IMR-90 (cell line): ENCODE results near the gene ANKRD31. TPM values are rescaled to one million over a fixed set of nuclear protein-coding genes. Genes with fewer than 3 reads are reported as not detected.

Source experiments
- ATAC-seq: fragments of 200-7000 bp; cut with Tn5 transposase; 2 replicates; pipeline ENCODE4 v1.9.1; 2020; ENCODE audit warnings: low read depth, mild to moderate bottlenecking, moderate library complexity
- BruUV-seq: library from RNA; stranded (reverse); fragments of 400-500 nt; replicated peaks from 2 replicates; lab custom pipeline; 2021; lab: Mats Ljungman, UMichigan
- CTCF ChIA-PET: fragments of 300-600 bp; formaldehyde crosslinking; extraction: SDS; loops from one replicate; lab custom pipeline; 2021; ENCODE audit warnings: antibody characterized with exemption; lab: Yijun Ruan, JAX
- POLR2A ChIA-PET: fragments of 300-600 bp; sonication (Branson Sonifier 250); formaldehyde crosslinking; loops from one replicate; lab custom pipeline; 2022; ENCODE audit warnings: antibody characterized with exemption; ENCODE audit not compliant: unreplicated experiment; lab: Charles Lee
- DNase-seq: peaks from one replicate; pipeline ENCODE4 v3.0.0; 2013
- H2AFZ ChIP-seq: replicated peaks from 2 replicates; pipeline ENCODE3; 2013; ENCODE audit warnings: low read length, mild to moderate bottlenecking; ENCODE audit not compliant: poor library complexity
- H2AK5ac ChIP-seq: 2 replicates; pipeline ENCODE4 v1.6.1; 2013; ENCODE audit warnings: low read depth, low read length, inconsistent platforms
- H2AK9ac ChIP-seq: replicated peaks from 2 replicates; pipeline ENCODE3; 2013; ENCODE audit warnings: mild to moderate bottlenecking, low read depth, low read length, moderate library complexity; ENCODE audit not compliant: poor library complexity
- H2BK120ac ChIP-seq: 2 replicates; pipeline ENCODE4 v1.6.1; 2013; ENCODE audit warnings: low read depth, low read length, inconsistent platforms
- H2BK15ac ChIP-seq: 3 replicates; pipeline ENCODE4 v1.6.1; 2013; ENCODE audit warnings: low read depth, low read length, inconsistent platforms
- H2BK20ac ChIP-seq: 2 replicates; pipeline ENCODE4 v1.6.1; 2013; ENCODE audit warnings: low read depth, mild to moderate bottlenecking, inconsistent platforms, low read length, moderate library complexity
- H2BK5ac ChIP-seq: 2 replicates; pipeline ENCODE4 v1.6.1; 2013; ENCODE audit warnings: mild to moderate bottlenecking, low read depth, low read length, inconsistent platforms; ENCODE audit not compliant: poor library complexity, severe bottlenecking
- H3K14ac ChIP-seq: replicated peaks from 2 replicates; pipeline ENCODE4 v1.6.1; 2013; ENCODE audit warnings: low read depth, low read length, inconsistent platforms
- H3K18ac ChIP-seq: 2 replicates; pipeline ENCODE4 v1.6.1; 2013; ENCODE audit warnings: low read depth, low read length, control low read depth
- H3K23ac ChIP-seq: 2 replicates; pipeline ENCODE4 v1.6.1; 2013; ENCODE audit warnings: low read depth, low read length, inconsistent platforms
- H3K27ac ChIP-seq: 2 replicates; pipeline ENCODE4 v1.5.1; 2013; ENCODE audit warnings: mild to moderate bottlenecking, control low read depth, low read length; ENCODE audit not compliant: insufficient read depth
- H3K27me3 ChIP-seq: 2 replicates; pipeline ENCODE4 v1.6.1; 2013; ENCODE audit warnings: low read length; ENCODE audit not compliant: control insufficient read depth, insufficient read depth
- H3K36me3 ChIP-seq: 2 replicates; pipeline ENCODE4 v1.6.1; 2013; ENCODE audit warnings: low read length, mixed read lengths; ENCODE audit not compliant: control insufficient read depth, insufficient read depth
- H3K4ac ChIP-seq: 2 replicates; pipeline ENCODE4 v1.6.1; 2013; ENCODE audit warnings: low read depth, low read length, inconsistent platforms
- H3K4me1 ChIP-seq: 2 replicates; pipeline ENCODE4 v1.6.1; 2013; ENCODE audit warnings: low read length, mixed read lengths; ENCODE audit not compliant: control insufficient read depth, insufficient read depth
- H3K4me2 ChIP-seq: 2 replicates; pipeline ENCODE4 v1.6.1; 2013; ENCODE audit warnings: low read depth, mild to moderate bottlenecking, control low read depth, low read length, moderate library complexity
- H3K4me3 ChIP-seq: 2 replicates; pipeline ENCODE4 v1.5.1; 2013; ENCODE audit warnings: low read depth, mild to moderate bottlenecking, control low read depth, low read length, moderate library complexity; ENCODE audit not compliant: insufficient read depth
- H3K56ac ChIP-seq: 2 replicates; pipeline ENCODE4 v1.6.1; 2013; ENCODE audit warnings: low read length, inconsistent platforms; ENCODE audit not compliant: insufficient read depth; ENCODE audit errors: extremely low read depth
- H3K79me1 ChIP-seq, 2 experiments: 2 replicates each; pipeline ENCODE4 v1.6.1; 2013; ENCODE audit warnings: low read length in 2 of 2, inconsistent platforms in 1 of 2, low read depth in 1 of 2
- H3K9ac ChIP-seq: 2 replicates; pipeline ENCODE4 v1.6.1; 2013; ENCODE audit warnings: low read depth, low read length, control low read depth
- H3K9me1 ChIP-seq: 2 replicates; pipeline ENCODE4 v1.6.1; 2013; ENCODE audit warnings: low read length, inconsistent platforms; ENCODE audit not compliant: insufficient read depth
- H3K9me3 ChIP-seq: 2 replicates; pipeline ENCODE4 v1.6.1; 2013; ENCODE audit warnings: low read length; ENCODE audit not compliant: control insufficient read depth, insufficient read depth
- H4K20me1 ChIP-seq: 2 replicates; pipeline ENCODE4 v1.6.1; 2013; ENCODE audit warnings: low read length, inconsistent platforms; ENCODE audit not compliant: insufficient read depth
- H4K5ac ChIP-seq: 2 replicates; pipeline ENCODE4 v1.6.1; 2013; ENCODE audit warnings: mild to moderate bottlenecking, low read depth, low read length, control low read depth
- H4K8ac ChIP-seq, 2 experiments: 2 replicates each; pipeline ENCODE4 v1.6.1; 2013; ENCODE audit warnings: low read depth in 2 of 2, low read length in 2 of 2, control low read depth in 1 of 2, inconsistent platforms in 1 of 2
- H4K91ac ChIP-seq: 2 replicates; pipeline ENCODE4 v1.6.1; 2013; ENCODE audit warnings: low read depth, low read length, inconsistent platforms; ENCODE audit not compliant: insufficient read depth
- RFX5 ChIP-seq: IDR thresholded peaks from 2 replicates; pipeline ENCODE4 v1.8.0; 2012; ENCODE audit warnings: low read depth, mild to moderate bottlenecking, low read length, moderate library complexity
- WGBS, 2 experiments: methylation state at CpG; one replicate each; pipeline versions ENCODE4 v1.1.5 to v1.1.7; 2013; ENCODE audit warnings: missing lambda C conversion rate in 2 of 2; ENCODE audit not compliant: insufficient read length in 1 of 2; ENCODE audit errors: extremely low coverage in 2 of 2; 5-methylcytosine and 5-hydroxymethylcytosine counted together
- dilution Hi-C: fragments of 300-500 bp; cut with HindIII; formaldehyde crosslinking; loops from one replicate; pipeline ENCODE4 v1.14.3; 2018; ENCODE audit warnings: low sequenced_read_pairs; ENCODE audit not compliant: unreplicated experiment
- in situ Hi-C: fragments of 300-500 bp; cut with MboI; formaldehyde crosslinking; loops from 3 replicates; pipeline ENCODE4 v1.14.3; 2019; ENCODE audit warnings: low sequenced_read_pairs, inconsistent platforms, mixed read lengths
- intact Hi-C: fragments of 100-400 bp; cut with micrococcal nuclease; formaldehyde crosslinking; loops from 2 replicates; pipeline ENCODE4 v1.10.0; 2022
- polyA plus RNA-seq, 3 experiments: library from polyadenylated mRNA; depleted of rRNA; stranded (reverse); fragments of >200 nt; gene quantifications; 2 replicates each; pipeline ENCODE4 v1.2.3, GENCODE V29; 2012; ENCODE audit warnings: low replicate concordance in 1 of 3
- total RNA-seq: library from RNA; depleted of rRNA; stranded (reverse); fragments of >200 nt; gene quantifications from 2 replicates; pipeline ENCODE4 v1.2.3, GENCODE V29; 2012

ANKRD31 gene
- total and polyA plus RNA-seq, 2 of the 4 experiments (the other 2 are of a cell fraction), result under 0.01 to 0.02 TPM

GRCh38 chr5:75048457-75048953, 188.2 kb downstream of the ANKRD31 start:
- H3K27me3 ChIP-seq, result no peaks in the 10 kb centered on the region
- peaks cover 16% of the 10 kb centered on the region for H3K4me1 ChIP-seq
- no peak overlapping the region for H2AK9ac ChIP-seq
- no peak overlapping the region; the same call in 1 of the 2 replicates for H3K4me3 ChIP-seq
- ATAC-seq (0 out of 2 replicates have a peak, but pooled peaks have one; percentile 5), DNase-seq (peak; percentile 37)
- ChIA-PET POLR2A (no interaction called here), CTCF (interaction anchor here (1.0 to 1.3 kb wide), 3 partner anchors 24 to 288 kb away, joined by 3 to 4 read pairs (median 4); partner anchors contain the start of genes ANKRD31 and HMGCR)
- H3K18ac ChIP-seq, result peak overlapping the region; percentile 38
- BruUV-seq, result no TSS peak
- intact Hi-C loops, result loop anchor here (2.0 to 5.0 kb wide), 2 partner anchors 94 to 1209 kb away; no protein-coding TSS in a partner anchor
- no peaks in the 10 kb centered on the region for H3K9me3 ChIP-seq
- 0 out of 2 replicates have a peak overlapping the region, but pooled peaks have one; percentile 5 for H3K14ac ChIP-seq
- H2BK15ac ChIP-seq, result no peak overlapping the region
- no peak overlapping the region for H4K8ac ChIP-seq
- TF ChIP-seq RFX5, result no peak
- peak overlapping the region; percentile 63 for H3K4me2 ChIP-seq
- no peak overlapping the region for H2AK5ac ChIP-seq
- in situ Hi-C loops, result no loop called here
- H3K79me1 ChIP-seq, result peaks cover 3 to 46% of the 10 kb centered on the region in 2 experiments; a peak in 3 of 4 replicates
- H3K27ac ChIP-seq, result no peak overlapping the region
- H2BK20ac ChIP-seq, result no peak overlapping the region
- no peak overlapping the region for H3K56ac ChIP-seq
- H2BK5ac ChIP-seq, result peak overlapping the region; percentile 10
- H2AFZ ChIP-seq, result peak overlapping the region; percentile 2
- dilution Hi-C loops, result no loop called here
- H4K91ac ChIP-seq, result 0 out of 2 replicates have a peak overlapping the region, but pooled peaks have one; percentile 3
- no peak overlapping the region for H2BK120ac ChIP-seq
- H3K36me3 ChIP-seq, result peaks cover 8% of the 10 kb centered on the region; the same call in 1 of the 2 replicates
- H3K9ac ChIP-seq, result no peak overlapping the region; the same call in 1 of the 2 replicates
- peaks cover 26% of the 10 kb centered on the region for H3K9me1 ChIP-seq
- H4K5ac ChIP-seq, result peak overlapping the region; percentile 61
- 37% methylated on average over 2 of the region's 7 CpGs; no CpG with 5 or more reads in 1 of the 2 experiments for WGBS, 2 experiments
- no peak overlapping the region for H3K4ac ChIP-seq
- peaks cover 7% of the 10 kb centered on the region; the same call in 1 of the 2 replicates for H4K20me1 ChIP-seq
- peak overlapping the region; percentile 42 for H3K23ac ChIP-seq
